HEK293T (cell line): ENCODE measurements around the gene SLC43A3.

Experiments used
- ARNT ChIP-seq: fragments of 450-650 bp; IDR thresholded peaks from 2 replicates; pipeline ENCODE4 v1.6.1; 2017; ENCODE audit warnings: mild to moderate bottlenecking
- BHLHE40 ChIP-seq: fragments of 450-650 bp; IDR thresholded peaks from 2 replicates; pipeline ENCODE4 v1.6.1; 2016; ENCODE audit warnings: mild to moderate bottlenecking, moderate library complexity, borderline replicate concordance
- ELF4 ChIP-seq: fragments of 450-650 bp; IDR thresholded peaks from 2 replicates; pipeline ENCODE4 v1.6.1; 2017; ENCODE audit warnings: antibody characterized with exemption
- FOXA1 ChIP-seq: fragments of 450-650 bp; IDR thresholded peaks from 2 replicates; pipeline ENCODE4 v1.6.1; 2016; ENCODE audit warnings: mild to moderate bottlenecking
- FOXK2 ChIP-seq: fragments of 450-650 bp; IDR thresholded peaks from 2 replicates; pipeline ENCODE4 v1.6.1; 2016; ENCODE audit warnings: mild to moderate bottlenecking
- FOXM1 ChIP-seq: fragments of 450-650 bp; IDR thresholded peaks from 2 replicates; pipeline ENCODE4 v1.6.1; 2017; ENCODE audit warnings: mild to moderate bottlenecking, borderline replicate concordance
- HDGF ChIP-seq: fragments of 450-650 bp; IDR thresholded peaks from 2 replicates; pipeline ENCODE4 v1.6.1; 2017; ENCODE audit warnings: antibody characterized with exemption, borderline replicate concordance
- NFRKB ChIP-seq: fragments of 450-650 bp; IDR thresholded peaks from 2 replicates; pipeline ENCODE4 v1.6.1; 2016; ENCODE audit warnings: mild to moderate bottlenecking, moderate library complexity
- SP1 ChIP-seq: fragments of 450-650 bp; IDR thresholded peaks from 2 replicates; pipeline ENCODE4 v1.6.1; 2017
- SUZ12 ChIP-seq: fragments of 450-650 bp; IDR thresholded peaks from 2 replicates; pipeline ENCODE4 v1.6.1; 2016; ENCODE audit warnings: mild to moderate bottlenecking
- ZNF384 ChIP-seq: fragments of 450-650 bp; IDR thresholded peaks from 2 replicates; pipeline ENCODE4 v1.6.1; 2016

GRCh38 chr11:57430952-57431351, 4.0 kb upstream of the SLC43A3 start:
- TF ChIP-seq ZNF384 (no peak), SUZ12 (no peak), FOXM1 (no peak), HDGF (no peak), NFRKB (no peak), ARNT (no peak), BHLHE40 (no peak), FOXK2 (no peak), SP1 (no peak), FOXA1 (no peak), ELF4 (no peak)
